GM10266 (cell line): ENCODE measurements around the gene ITGA8.

ENCODE experiments used
- DNase-seq: peaks from one replicate; pipeline ENCODE4 v3.0.0; 2012; ENCODE audit errors: extremely low spot score
- CTCF ChIP-seq: IDR thresholded peaks from 2 replicates; pipeline ENCODE4 v1.5.1; 2012; ENCODE audit warnings: mild to moderate bottlenecking, low read depth; ENCODE audit not compliant: control insufficient read depth, insufficient read depth; ENCODE audit errors: missing control alignments

ITGA8 gene

GRCh38 chr10:15603446-15604011, 116.2 kb downstream of the ITGA8 start:
- no peak for TF ChIP-seq CTCF
- no peak for DNase-seq

- DNase-seq: no peak
- TF ChIP-seq CTCF: no peak
Measured at GRCh38 chr10:15601819-15602218, 117.9 kb downstream of the ITGA8 start.

- DNase-seq: no peak
Measured at GRCh38 chr10:15595260-15595659, 124.5 kb downstream of the ITGA8 start.

GRCh38 chr10:15591937-15592336, 127.8 kb downstream of the ITGA8 start:
- no peak for DNase-seq
- TF ChIP-seq CTCF: no peak

More at GRCh38 chr10:15595260-15595659, 124.5 kb downstream of the ITGA8 start:
- TF ChIP-seq CTCF: no peak

- no peak for TF ChIP-seq CTCF
- DNase-seq: no peak
Measured at GRCh38 chr10:15591431-15591830, 128.3 kb downstream of the ITGA8 start.

- DNase-seq: no peak
Measured at GRCh38 chr10:15588635-15589508, 130.8 kb downstream of the ITGA8 start.

More at GRCh38 chr10:15588635-15589508, 130.8 kb downstream of the ITGA8 start:
- no peak for TF ChIP-seq CTCF
